GM21360 (cell line): ENCODE data around the gene IL13RA1.
A peak's percentile ranks its signal among the peaks of the same experiment; 100 is the strongest.
"Not testable (repeated sequence)": the region's sequence is repeated elsewhere in the genome, so short reads cannot be mapped to it uniquely, and the experiment has no call there.

Experiments
- ATAC-seq: cut with Tn5 transposase; IDR thresholded peaks from one replicate; pipeline ENCODE4 v1.9.1; 2021; ENCODE audit warnings: mild to moderate bottlenecking, moderate library complexity; ENCODE audit not compliant: unreplicated experiment

IL13RA1 gene

GRCh38 chrX:118726887-118727685 is at the start of gene IL13RA1:
Gene IL13RA1, plus strand, starts transcription at chrX:118727606. Its CDS starts 33 bp downstream, at chrX:118727639.
- ATAC-seq, result peak; percentile 42

- no peak for ATAC-seq
These were observed 48.1 kb upstream of the IL13RA1 start for GRCh38 chrX:118679290-118679689.

GRCh38 chrX:118682258-118683014 is 45.0 kb upstream of the IL13RA1 start:
- no peak for ATAC-seq

- no peak for ATAC-seq
These were observed 42.0 kb upstream of the IL13RA1 start for GRCh38 chrX:118685393-118685792.

GRCh38 chrX:118688935-118689334 is 38.5 kb upstream of the IL13RA1 start:
- ATAC-seq, result no peak

- ATAC-seq, result no peak
These were observed 33.6 kb upstream of the IL13RA1 start for GRCh38 chrX:118693843-118694242.

- no peak for ATAC-seq
These were observed 32.8 kb upstream of the IL13RA1 start for GRCh38 chrX:118694638-118695037.

- no peak for ATAC-seq
These were observed 28.8 kb upstream of the IL13RA1 start for GRCh38 chrX:118698516-118699170.

GRCh38 chrX:118702741-118703140 is 24.7 kb upstream of the IL13RA1 start:
- ATAC-seq, result no peak

GRCh38 chrX:118706681-118707080 is 20.7 kb upstream of the IL13RA1 start:
- ATAC-seq, result no peak

GRCh38 chrX:118714521-118714920 is 12.9 kb upstream of the IL13RA1 start:
- ATAC-seq, result no peak

GRCh38 chrX:118715917-118716316 is 11.5 kb upstream of the IL13RA1 start:
- ATAC-seq, result not testable (repeated sequence)

GRCh38 chrX:118716833-118717232 is 10.6 kb upstream of the IL13RA1 start:
- not testable (repeated sequence) for ATAC-seq

- ATAC-seq, result no peak
These were observed 9.6 kb upstream of the IL13RA1 start for GRCh38 chrX:118717678-118718391.

GRCh38 chrX:118718737-118719136 is 8.7 kb upstream of the IL13RA1 start:
- no peak for ATAC-seq

- no peak for ATAC-seq
These were observed 7.2 kb upstream of the IL13RA1 start for GRCh38 chrX:118720058-118720707.

GRCh38 chrX:118723376-118723775 is 4.0 kb upstream of the IL13RA1 start:
- ATAC-seq, result no peak

GRCh38 chrX:118724365-118724764 is 3.0 kb upstream of the IL13RA1 start:
- no peak for ATAC-seq

- no peak for ATAC-seq
These were observed 2.6 kb upstream of the IL13RA1 start for GRCh38 chrX:118724775-118725174.

GRCh38 chrX:118726396-118726795 is 1.0 kb upstream of the IL13RA1 start:
- no peak for ATAC-seq
